SH-SY5Y (cell line): ENCODE data around the gene CAMTA1.
A peak's percentile ranks its signal among the peaks of the same experiment; 100 is the strongest.

Experiments
- GATA2 ChIP-seq: IDR thresholded peaks from 2 replicates; pipeline ENCODE4 v1.6.1; 2011; ENCODE audit warnings: mild to moderate bottlenecking, low read depth, low read length
- GATA3 ChIP-seq: IDR thresholded peaks from 2 replicates; pipeline ENCODE4 v1.6.1; 2011; ENCODE audit warnings: low read depth, mild to moderate bottlenecking, low read length, moderate library complexity

CAMTA1 gene

DNA sequence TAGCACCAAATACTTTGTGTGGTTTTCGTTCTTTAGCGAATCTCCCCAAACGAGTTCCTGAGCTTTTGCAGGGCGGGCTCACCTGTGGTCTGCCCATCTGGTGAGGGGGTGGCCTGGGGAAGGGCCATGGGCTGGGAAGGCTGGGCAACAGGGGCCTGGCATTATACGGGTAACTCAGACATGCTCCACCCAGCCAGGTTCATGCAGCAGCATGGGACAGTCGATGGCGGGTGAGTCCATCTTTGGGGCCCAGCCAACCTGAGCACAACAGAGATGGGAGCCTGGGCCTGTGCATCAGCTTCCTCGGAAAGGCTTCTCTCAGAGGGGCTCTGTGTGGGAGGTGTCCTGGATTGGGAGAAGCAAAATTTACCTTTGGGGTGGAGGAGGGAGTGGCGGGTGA, 302.6 kb downstream of the CAMTA1 start:
- TF ChIP-seq GATA2 = no peak
- TF ChIP-seq GATA3 = no peak

- TF ChIP-seq GATA2 (peak; percentile 86), GATA3 (no peak)
Observed at GRCh38 chr1:7089497-7089896, 304.2 kb downstream of the CAMTA1 start.

GRCh38 chr1:7093297-7093696, 308.0 kb downstream of the CAMTA1 start:
- TF ChIP-seq GATA2 (no peak), GATA3 (no peak)

DNA sequence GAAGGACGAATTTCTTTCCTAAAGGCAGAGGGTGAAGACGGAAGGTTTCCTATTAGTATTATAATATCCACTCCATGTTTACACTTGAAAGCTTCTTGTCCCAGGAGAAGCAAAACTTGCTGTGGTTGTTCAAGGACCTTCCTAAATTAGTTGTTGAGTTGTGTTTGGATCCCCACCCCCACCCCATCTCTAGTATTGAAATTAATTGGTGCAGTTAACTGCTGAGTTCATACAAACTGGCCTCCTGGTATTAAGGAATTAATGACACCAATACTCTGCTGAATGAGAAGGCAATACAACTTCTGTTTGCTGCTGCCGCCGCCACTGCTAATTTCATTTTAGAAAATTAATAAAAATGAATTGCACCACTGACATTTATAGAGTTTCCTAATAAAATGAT, 308.8 kb downstream of the CAMTA1 start:
- no peak for TF ChIP-seq GATA2
- no peak for TF ChIP-seq GATA3

- no peak for TF ChIP-seq GATA2
- TF ChIP-seq GATA3 = no peak
Observed at GRCh38 chr1:7094509-7094908, 309.3 kb downstream of the CAMTA1 start.

DNA sequence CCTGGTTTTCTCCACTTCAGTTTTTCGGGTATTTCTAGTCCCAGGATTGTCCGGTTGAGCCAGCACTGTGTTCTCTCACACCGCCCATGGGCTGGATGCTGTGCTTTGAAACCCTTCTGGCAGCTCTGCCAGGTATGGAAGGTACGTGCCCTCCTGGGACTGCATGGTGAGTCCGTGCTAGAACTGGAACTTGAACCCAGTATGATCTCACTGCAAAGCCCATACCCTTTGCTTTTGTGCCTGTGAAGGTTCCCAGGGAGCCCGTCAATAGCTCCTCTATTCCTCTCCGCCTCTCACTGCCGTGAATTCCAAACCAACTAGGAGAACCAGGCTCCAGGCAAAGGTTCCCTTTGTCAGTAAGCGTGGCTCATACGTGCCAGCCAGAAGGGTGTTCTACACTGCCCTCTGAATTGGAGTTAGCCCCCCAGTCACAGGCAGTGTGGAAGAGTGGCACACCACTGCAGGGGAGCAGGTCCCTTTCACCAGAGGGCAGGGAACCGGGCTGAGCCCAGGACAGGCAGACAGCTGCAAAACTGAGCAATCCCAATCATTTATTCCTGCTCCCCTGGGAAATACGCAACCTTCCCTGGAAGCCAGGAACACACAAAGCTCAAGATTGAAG, 310.2 kb downstream of the CAMTA1 start:
- TF ChIP-seq GATA2 = no peak
- TF ChIP-seq GATA3 = no peak

- TF ChIP-seq GATA3 (no peak), GATA2 (no peak)
Observed at GRCh38 chr1:7097938-7098592, 312.8 kb downstream of the CAMTA1 start.

DNA sequence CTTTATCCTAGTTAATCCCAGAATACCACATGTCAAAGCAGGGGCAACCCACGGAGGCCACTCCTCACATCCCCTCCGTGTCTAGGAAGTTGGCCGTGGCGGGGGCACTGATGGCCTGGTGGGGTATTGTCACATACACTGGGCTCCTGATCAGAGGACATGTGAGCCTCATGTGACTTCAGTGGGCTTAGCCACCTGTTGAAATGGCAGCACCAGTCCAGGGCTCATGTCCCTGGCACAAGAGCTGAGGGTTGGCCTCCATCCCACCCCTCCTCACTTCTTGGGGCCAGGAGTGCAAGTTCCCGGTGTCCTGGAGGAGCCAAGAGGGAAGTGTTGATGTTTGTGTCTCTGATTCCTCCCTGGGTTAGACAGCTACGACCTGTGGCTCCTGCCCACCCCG, 313.4 kb downstream of the CAMTA1 start:
- TF ChIP-seq GATA2 = no peak

- TF ChIP-seq GATA3 = no peak
- no peak for TF ChIP-seq GATA2
Observed at GRCh38 chr1:7100479-7100878, 315.2 kb downstream of the CAMTA1 start.

DNA sequence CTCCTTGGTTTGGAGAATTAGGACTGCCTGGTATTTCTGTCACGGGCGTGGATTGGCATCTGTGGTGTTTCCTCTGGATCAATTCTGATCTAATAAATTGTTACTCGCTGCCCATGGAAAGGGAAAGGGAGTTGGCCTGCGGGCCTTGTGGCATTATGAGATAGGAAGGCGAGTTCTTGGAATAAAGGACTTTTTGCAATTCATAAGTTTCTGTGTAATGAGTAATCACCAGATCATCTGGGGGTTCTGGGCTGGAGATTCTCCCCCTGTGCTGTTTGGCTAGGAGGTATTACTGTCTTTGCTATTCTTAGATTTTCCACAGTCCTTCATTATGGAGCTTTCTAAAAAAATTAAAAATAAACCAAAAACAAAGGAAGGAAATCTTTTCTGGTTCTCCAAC, 315.9 kb downstream of the CAMTA1 start:
- TF ChIP-seq GATA3 = no peak
- TF ChIP-seq GATA2 = no peak

GRCh38 chr1:7103361-7103782, 318.1 kb downstream of the CAMTA1 start:
- TF ChIP-seq GATA2 (no peak), GATA3 (no peak)

- TF ChIP-seq GATA2 = no peak
Observed at GRCh38 chr1:7103874-7104273, 318.6 kb downstream of the CAMTA1 start.

DNA sequence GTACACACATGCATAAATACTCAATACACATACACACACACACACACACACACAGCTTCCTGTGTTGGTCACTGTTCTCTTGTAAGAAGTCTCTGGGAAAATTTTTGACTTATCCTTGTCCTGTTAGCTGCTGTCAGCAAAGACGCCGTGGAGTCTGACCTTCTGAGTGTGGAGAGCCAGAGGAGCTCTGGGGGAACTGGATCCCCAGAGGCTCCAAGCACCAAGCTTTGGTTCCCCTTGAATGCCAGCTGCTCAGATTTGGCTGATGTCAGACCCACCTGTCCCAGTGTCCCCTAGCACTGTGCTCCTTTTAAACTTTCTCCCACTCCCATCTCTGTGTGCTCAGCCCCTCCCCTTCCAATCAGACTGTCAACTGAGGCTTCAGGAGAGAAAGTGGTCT, 319.1 kb downstream of the CAMTA1 start:
- TF ChIP-seq GATA3 = no peak
- no peak for TF ChIP-seq GATA2

DNA sequence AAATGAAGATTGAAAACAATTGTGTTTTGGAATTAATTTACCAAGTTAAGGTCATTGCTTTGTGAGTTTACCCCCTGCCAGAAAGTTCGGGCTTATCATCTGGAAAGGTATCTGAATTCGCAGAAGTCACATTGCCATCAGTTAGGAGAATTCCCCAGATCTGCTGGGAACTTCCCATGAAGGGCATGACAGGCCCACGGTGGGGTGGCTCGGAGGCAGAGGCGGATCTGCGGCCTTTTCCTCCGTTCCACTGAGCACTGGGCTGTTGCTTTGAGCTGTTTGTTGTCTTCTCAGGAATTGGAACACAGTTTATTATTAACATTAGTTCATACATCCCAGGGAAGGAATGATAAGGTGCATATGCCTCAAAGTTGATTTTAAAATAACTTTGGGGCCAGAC, 320.0 kb downstream of the CAMTA1 start:
- TF ChIP-seq GATA2 (no peak), GATA3 (no peak)

GRCh38 chr1:7106442-7107108, 321.3 kb downstream of the CAMTA1 start:
- TF ChIP-seq GATA2 (peak; percentile 86), GATA3 (peak; percentile 75; the same call in 1 of the 2 replicates)

- TF ChIP-seq GATA3 (no peak), GATA2 (no peak)
Observed at GRCh38 chr1:7107109-7107830, 322.0 kb downstream of the CAMTA1 start.
